Activated naive CD4-positive, alpha-beta T cell treated with anti-CD3 and anti-CD28 coated beads, Interleukin-2, amount 50 U/mL, for 72 hours (primary cell): ENCODE data around the gene ZNF211. TPM values are rescaled to one million over a fixed set of nuclear protein-coding genes. Genes with fewer than 3 reads are reported as not detected.

Experiments used
- ATAC-seq, 2 donors: fragments of 150-1000 bp; cut with Tn5 transposase; 2 replicates each; pipeline ENCODE4 v1.10.0; 2021; ENCODE audit warnings: mild to moderate bottlenecking in 2 of 2, moderate library complexity in 2 of 2
- DNase-seq, 2 donors: peaks; one replicate each; pipeline ENCODE4 v3.0.0; 2021 to 2022; ENCODE audit warnings: low spot score in 2 of 2
- H3K27ac Mint-ChIP-seq, 2 donors: one replicate each; pipeline ENCODE4 v1.8.0; 2022; ENCODE audit warnings: mild to moderate bottlenecking in 2 of 2, mixed read lengths in 2 of 2
- H3K36me3 Mint-ChIP-seq, 2 donors: one replicate each; pipeline ENCODE4 v1.8.0; 2022; ENCODE audit warnings: mixed read lengths in 2 of 2
- H3K9me3 Mint-ChIP-seq, 2 donors: one replicate each; pipeline ENCODE4 v1.8.0; 2022; ENCODE audit warnings: mixed read lengths in 2 of 2
- total RNA-seq, 2 donors: library from RNA; stranded (reverse); gene quantifications; one replicate each; pipeline ENCODE4 v1.2.3, GENCODE V29; 2022

ZNF211 gene
- 10 to 100 TPM in 1 of 2 donors, 1 to 10 TPM in 1; 9.8 to 12.0 TPM for total RNA-seq

DNA sequence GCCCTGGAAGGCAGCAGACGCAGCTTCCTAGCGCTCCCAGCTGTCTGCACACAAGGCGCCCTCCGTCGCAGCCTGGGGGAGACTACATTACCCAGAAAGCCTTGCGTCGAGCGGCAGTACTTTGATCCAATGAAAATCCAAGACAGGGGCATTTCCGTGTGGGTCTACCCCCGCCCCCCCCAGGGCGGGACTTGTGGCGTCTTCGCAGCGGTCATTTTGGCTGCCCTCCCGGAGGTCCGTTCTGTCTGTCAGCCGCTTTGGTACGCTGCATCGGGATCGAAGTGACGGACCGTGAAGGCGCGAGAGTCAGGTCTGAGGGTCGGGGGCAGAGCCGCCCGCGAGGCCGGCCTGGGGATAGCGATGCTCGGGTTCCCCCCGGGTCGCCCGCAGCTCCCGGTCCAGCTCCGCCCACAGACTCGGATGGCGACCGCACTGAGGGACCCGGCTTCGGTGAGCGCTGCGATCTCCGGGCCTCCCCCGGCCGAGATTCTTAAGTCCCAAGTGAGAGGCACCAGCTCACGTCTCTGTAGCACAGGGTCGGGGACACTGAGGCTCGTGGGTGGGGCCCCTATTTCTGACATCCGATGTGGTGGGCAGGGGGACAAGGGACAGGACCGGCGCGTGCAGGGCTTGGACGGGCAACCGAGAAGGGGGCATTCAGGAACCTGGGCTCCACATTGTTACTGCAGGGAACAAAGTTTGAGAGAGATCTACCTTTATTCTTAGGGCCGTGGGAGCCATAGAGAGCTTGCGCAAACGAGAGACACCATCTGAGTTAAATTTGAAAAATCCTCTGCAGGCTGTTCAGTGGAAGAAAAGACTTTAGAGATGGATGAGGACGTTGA lies at the start of gene ZNF211:
TSS of gene ZNF211 (plus strand) at position 182 of the 845 bp plus-strand sequence. CDS start at position 361, 179 bp downstream.
- H3K9me3 Mint-ChIP-seq = peaks cover 17 to 23% of the 10 kb centered on the region in 2 donors
- H3K36me3 Mint-ChIP-seq = peaks cover 47 to 61% of the 10 kb centered on the region in 2 donors
- peak; percentile 80 to 89 for DNase-seq
- H3K27ac Mint-ChIP-seq = peak within 1 kb of the TSS; percentile 94
- ATAC-seq = peak; percentile 100

DNA sequence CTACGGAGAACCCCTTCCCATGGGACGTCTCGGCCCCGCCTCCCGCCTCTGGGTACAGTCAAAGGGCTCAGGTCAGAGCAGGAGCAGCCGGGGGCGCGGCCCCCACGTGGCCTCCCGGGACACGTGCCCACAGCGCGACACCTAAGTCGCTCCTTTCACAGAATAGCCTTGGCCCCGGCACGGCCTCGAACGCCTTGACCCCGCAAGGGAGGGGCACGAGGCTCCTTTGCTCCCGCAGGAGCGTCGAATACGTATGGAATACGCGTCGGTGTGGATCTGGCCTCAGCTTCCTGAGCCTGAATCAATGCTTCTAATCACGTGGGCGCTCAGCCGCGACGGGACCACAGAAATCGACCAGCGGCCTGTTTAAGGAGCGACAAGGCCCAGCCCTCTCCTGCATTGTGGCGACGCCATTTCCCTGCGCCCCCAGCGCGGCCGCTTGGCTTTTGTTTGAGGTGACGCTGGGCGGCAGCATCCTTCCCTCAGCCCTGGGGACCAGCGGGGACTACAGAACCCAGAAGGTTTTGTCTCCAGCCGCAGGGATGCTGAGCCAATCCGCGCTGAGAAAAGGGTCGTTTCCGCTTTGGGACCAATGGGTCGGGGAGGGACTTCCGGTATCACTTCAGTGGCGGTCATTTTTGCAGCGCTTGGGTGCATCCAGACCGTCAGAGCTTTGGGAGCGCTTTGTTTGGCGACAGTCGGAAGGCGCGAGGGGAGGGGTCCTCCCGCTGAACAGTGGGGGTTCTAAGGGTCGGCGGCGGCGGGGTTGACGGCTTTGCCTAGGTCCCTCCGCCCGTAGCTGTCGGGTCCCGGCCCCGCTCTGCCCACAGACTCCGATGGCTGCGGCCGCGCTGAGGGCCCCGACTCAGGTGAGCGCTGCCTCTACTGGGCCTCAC lies 49.2 kb upstream of the ZNF211 start, which contains the start of gene ZIK1:
TSS of gene ZIK1 (plus strand) at position 625 of the 896 bp plus-strand sequence. CDS start at position 837, 212 bp downstream.
- Mint-ChIP-seq H3K27ac (peak within 1 kb of the TSS; percentile 76 to 90), H3K9me3 (peaks cover 52 to 53% of the 10 kb centered on the region in 2 donors), H3K36me3 (peaks cover 59 to 81% of the 10 kb centered on the region in 2 donors)
- peak; percentile 84 to 88 for ATAC-seq
- DNase-seq = peak; percentile 71 to 80

DNA sequence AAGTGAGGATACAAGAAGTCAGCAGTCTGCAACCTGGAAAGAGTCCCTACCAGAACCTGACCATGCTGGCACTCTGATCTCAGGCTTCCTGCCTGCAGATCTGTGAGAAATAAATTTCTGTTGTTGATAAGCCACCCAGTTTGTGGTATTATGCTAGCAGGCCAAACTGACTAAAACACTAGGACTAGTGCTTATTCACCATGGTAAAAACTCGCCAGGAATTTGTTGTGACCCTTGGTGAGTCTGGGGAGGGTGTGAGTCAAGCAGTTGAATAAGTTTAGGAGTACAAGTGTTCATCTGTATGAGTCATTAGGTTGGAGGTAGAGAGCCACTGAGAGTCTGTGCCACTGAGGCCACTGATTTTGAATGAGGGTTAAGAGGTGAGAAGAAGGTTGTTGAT lies 45.4 kb upstream of the ZNF211 start:
- H3K36me3 Mint-ChIP-seq = peaks cover 85 to 92% of the 10 kb centered on the region in 2 donors
- H3K27ac Mint-ChIP-seq = no peak overlapping the region
- H3K9me3 Mint-ChIP-seq = peaks cover 43 to 60% of the 10 kb centered on the region in 2 donors
- ATAC-seq (peak in 1 of 2 donors; percentile 14), DNase-seq (no peak)

DNA sequence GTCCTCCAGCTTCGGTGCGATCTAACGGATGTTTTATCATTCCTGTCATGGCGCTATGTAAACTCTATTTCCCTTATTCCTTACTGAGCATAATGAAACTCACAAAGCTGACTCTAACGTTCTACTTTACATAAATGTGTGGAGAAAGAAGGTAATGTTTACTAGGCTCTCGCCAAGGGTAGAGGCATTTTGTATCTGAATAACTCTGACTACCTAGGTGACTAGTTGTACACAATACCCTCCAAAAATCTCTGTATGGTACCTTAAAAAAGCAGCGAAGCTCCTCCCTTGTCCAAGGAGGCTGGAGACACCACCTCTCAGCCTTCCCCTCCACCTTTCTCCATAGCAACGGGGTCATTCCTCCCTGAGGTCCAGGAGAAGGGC lies 33.6 kb upstream of the ZNF211 start:
- DNase-seq (no peak), ATAC-seq (no peak)
- Mint-ChIP-seq H3K9me3 (peaks cover 45 to 49% of the 10 kb centered on the region in 2 donors), H3K27ac (peak overlapping the region in 1 of 2 donors; percentile 71), H3K36me3 (peaks cover 38 to 62% of the 10 kb centered on the region in 2 donors)

DNA sequence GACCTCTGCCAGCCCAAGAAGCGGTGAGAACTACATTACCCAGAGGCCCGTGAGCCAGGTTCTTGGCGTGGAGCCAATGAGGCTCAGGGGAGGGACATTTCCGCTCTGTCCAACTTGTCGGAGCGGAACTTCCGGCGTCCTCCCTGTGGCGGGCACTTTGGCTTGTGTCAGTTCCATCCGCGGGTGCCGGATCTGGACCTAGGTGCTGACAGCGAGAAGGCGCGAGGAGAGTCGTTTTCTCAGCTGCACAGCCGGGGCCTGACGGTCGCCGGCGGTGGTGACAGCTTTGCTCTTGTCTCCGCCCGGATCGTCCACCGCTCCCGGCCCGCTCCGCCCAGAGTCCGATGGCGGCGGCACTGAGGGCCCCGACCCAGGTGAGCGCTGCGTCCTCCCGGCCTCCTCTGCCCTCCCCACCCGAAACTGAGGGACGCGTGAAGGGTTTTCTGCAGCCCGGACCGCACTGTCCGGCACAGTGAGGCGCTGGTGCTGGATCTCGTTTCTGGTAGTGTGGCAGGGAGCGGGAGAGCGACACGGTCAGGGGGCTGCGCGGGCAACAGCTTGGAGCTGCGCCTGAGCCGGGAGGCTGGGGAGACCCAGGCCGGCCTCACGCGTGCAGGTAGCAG lies 33.1 kb upstream of the ZNF211 start, which contains the start of gene ZNF530:
TSS of gene ZNF530 (plus strand) at position 125 of the 623 bp plus-strand sequence. CDS start 4,461 bp downstream, outside the sequence.
- peaks cover 47 to 53% of the 10 kb centered on the region in 2 donors for H3K9me3 Mint-ChIP-seq
- H3K27ac Mint-ChIP-seq = peak within 1 kb of the TSS in 1 of 2 donors; percentile 71
- peaks cover 43 to 65% of the 10 kb centered on the region in 2 donors for H3K36me3 Mint-ChIP-seq

DNA sequence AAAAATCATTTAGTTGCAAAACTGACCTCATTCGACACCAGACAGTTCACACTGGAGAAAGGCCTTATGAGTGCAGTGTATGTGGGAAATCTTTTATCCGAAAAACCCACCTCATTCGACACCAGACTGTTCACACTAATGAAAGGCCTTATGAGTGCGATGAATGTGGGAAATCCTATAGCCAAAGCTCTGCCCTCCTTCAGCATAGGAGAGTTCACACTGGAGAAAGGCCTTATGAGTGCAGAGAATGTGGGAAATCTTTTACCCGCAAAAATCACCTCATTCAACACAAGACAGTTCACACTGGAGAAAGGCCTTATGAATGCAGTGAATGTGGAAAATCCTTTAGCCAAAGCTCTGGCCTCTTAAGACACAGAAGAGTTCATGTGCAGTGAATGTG lies 26.0 kb upstream of the ZNF211 start:
- ATAC-seq (no peak), DNase-seq (no peak)
- Mint-ChIP-seq H3K36me3 (peaks cover 77 to 80% of the 10 kb centered on the region in 2 donors), H3K27ac (no peak overlapping the region), H3K9me3 (peaks cover 47 to 52% of the 10 kb centered on the region in 2 donors)

More for the DNA sequence above, 33.1 kb upstream of the ZNF211 start, which contains the start of gene ZNF530:
- peak; percentile 99 for ATAC-seq
- DNase-seq = peak; percentile 87 to 89

DNA sequence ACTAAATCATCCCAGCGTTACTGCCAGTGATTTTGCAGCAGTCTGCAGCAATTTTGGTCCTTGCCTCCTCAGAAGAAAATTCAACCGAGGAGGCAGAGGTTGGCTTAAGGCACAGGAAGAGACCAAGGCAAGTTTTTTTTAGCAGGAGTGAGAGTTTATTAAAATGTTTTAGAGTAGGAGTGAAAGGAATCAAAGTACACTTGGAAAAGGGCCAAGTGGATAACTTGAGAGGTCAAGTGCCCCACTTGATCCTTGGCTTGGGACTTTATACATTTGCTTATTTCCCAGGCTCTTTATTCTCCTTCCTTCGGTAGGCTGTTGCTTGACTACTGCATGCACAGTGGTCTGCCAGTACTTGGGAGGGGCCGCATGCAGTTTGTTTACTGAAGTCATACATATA lies 21.9 kb upstream of the ZNF211 start:
- DNase-seq (no peak), ATAC-seq (no peak)
- H3K27ac Mint-ChIP-seq = no peak overlapping the region
- H3K36me3 Mint-ChIP-seq = peaks cover 61 to 66% of the 10 kb centered on the region in 2 donors
- H3K9me3 Mint-ChIP-seq = peaks cover 39 to 41% of the 10 kb centered on the region in 2 donors

DNA sequence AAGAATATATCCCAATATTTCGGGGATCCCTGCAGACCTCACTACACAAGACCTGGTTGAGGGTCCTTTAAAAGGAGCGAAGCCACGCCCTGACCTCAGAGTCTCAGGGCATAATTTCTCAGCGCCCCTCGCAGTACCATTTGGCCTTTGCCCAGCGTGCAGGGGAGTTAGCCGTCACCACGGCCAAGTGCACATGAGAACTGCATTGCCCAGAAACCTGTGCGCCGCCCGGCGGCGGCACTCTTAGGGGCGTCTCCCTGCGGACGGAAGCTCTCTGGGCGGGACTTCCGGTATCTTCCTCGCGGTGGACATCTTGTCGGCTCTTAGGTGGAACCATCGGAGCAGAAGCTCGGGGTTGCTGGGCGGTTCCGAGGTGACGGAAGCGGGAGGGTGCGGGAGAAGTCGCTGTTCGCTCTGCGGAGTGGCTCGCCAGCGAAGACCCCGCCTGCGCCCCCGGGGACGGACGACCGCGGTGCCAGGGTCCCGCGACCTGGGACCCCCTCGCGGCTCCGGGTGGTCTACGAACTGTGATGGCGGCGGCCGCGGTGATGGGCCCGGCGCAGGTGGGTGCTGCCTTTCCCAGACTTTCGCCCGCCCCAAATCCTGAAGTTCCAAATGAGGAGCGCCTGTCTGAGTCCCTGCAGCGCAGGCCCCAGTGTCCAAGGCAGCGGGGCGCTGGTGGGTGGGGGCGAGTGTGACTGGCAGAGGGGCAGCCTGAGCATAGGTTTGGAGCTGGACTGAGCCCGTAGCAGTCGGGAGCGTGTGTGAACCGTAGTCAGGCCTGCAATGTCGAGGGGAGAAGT lies 18.8 kb upstream of the ZNF211 start, which contains the start of gene ZNF134:
TSS of gene ZNF134 (plus strand) at position 302 of the 803 bp plus-strand sequence. CDS start 5,227 bp downstream, outside the sequence.
- ATAC-seq = peak; percentile 100
- peak within 1 kb of the TSS; percentile 46 to 89 for H3K27ac Mint-ChIP-seq
- peaks cover 64 to 70% of the 10 kb centered on the region in 2 donors for H3K36me3 Mint-ChIP-seq
- peak; percentile 83 to 87 for DNase-seq
- peaks cover 42 to 49% of the 10 kb centered on the region in 2 donors for H3K9me3 Mint-ChIP-seq

DNA sequence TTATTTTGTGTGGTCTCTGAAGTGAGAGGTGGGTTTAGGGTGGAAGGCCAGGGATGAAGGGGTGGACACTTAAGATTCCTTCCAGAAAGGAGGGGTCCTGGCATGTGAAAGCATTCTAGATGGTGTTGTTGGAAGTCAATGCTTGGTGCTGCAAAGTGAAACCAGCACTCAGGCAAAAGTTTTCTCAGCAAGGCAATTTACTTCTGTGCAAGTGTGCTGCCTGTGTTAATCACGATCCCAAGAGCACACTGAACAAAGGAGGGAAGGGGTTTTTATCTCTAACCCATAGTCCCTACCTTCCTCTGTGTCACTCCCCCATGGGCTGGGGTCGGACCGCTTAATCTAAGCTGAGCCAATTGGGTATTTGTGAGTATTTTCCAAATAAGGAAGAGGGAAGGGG lies 17.6 kb upstream of the ZNF211 start:
- peaks cover 72 to 77% of the 10 kb centered on the region in 2 donors for H3K36me3 Mint-ChIP-seq
- H3K9me3 Mint-ChIP-seq = peaks cover 54 to 61% of the 10 kb centered on the region in 2 donors
- DNase-seq (no peak), ATAC-seq (no peak)
- peak overlapping the region; percentile 19 to 89 for H3K27ac Mint-ChIP-seq

DNA sequence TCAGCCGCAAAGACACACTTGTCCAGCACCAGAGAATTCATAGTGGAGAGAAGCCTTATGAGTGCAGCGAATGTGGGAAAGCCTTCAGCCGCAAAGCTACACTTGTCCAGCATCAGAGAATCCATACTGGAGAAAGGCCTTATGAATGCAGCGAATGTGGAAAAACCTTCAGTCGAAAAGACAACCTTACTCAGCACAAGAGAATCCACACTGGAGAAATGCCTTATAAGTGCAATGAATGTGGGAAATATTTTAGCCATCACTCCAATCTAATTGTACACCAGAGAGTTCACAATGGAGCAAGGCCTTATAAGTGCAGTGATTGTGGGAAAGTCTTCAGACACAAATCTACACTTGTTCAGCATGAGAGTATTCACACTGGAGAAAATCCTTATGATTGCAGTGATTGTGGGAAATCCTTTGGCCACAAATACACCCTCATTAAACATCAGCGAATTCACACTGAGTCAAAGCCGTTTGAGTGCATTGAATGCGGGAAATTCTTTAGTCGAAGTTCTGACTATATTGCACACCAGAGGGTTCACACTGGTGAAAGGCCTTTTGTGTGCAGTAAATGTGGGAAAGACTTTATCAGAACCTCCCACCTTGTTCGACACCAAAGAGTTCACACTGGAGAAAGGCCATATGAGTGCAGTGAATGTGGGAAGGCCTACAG lies 12.2 kb upstream of the ZNF211 start:
- no peak for ATAC-seq
- Mint-ChIP-seq H3K9me3 (peaks cover 56 to 75% of the 10 kb centered on the region in 2 donors), H3K27ac (no peak overlapping the region), H3K36me3 (peaks cover 90 to 92% of the 10 kb centered on the region in 2 donors)
- no peak for DNase-seq

DNA sequence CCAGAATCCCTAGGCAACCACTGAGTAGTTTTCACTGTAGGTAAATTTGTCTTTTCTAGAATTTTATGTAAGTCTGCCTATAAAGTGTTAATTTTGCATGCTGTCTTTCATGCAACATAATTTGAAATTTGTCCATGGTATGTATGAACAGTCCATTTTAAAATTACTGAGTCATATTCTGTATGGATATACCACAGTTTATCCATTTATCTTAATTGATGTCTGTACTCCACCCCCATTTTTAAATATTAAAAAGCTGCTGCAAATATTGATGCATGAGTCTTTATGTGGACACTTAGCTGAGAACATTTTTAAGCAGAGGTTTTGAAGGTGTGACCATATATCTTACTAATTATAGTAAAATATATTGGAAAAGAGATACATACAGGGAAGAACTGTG lies 9.9 kb upstream of the ZNF211 start:
- H3K36me3 Mint-ChIP-seq = peaks cover 67 to 79% of the 10 kb centered on the region in 2 donors
- DNase-seq (no peak), ATAC-seq (no peak)
- H3K27ac Mint-ChIP-seq = no peak overlapping the region
- peaks cover 39 to 58% of the 10 kb centered on the region in 2 donors for H3K9me3 Mint-ChIP-seq

DNA sequence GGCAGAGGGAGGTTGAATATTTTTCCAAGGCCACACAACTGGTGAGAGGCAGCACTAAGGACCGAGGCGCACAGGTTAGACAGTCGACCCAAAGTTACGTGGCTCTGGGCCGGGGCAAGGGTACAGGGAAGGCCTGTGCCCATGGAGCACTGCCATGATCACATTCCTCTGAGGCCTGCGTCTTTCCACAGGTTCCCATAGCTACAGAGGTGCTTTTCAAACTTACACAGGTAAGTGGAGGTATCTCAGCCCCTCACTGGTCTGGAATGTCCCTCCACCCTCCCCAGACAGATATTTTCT lies 814 bp downstream of the ZNF211 start:
- Mint-ChIP-seq H3K36me3 (peaks cover 52 to 67% of the 10 kb centered on the region in 2 donors), H3K27ac (peak overlapping the region; percentile 94), H3K9me3 (peaks cover 23 to 29% of the 10 kb centered on the region in 2 donors)
- DNase-seq (no peak), ATAC-seq (no peak)

DNA sequence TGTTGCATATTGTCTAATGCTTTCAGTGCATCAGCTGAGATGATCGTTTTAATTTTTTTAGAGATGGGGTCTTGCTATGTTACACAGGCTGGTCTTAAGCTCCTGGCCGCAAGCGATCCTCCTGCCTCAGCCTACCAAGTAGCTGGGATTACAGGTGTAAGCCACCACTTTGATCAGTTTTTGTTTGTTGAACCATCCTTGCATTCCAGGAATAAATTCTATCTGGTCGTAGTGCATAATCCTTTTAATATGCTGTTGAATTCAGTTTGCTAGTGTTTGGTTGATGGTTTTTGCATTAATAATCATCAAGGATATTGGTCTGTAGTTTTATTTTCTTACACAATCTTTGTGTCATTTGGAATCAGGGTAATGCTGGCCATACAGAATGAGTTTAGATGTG lies 4.4 kb downstream of the ZNF211 start:
- H3K27ac Mint-ChIP-seq = no peak overlapping the region
- peaks cover 45 to 55% of the 10 kb centered on the region in 2 donors for H3K9me3 Mint-ChIP-seq

DNA sequence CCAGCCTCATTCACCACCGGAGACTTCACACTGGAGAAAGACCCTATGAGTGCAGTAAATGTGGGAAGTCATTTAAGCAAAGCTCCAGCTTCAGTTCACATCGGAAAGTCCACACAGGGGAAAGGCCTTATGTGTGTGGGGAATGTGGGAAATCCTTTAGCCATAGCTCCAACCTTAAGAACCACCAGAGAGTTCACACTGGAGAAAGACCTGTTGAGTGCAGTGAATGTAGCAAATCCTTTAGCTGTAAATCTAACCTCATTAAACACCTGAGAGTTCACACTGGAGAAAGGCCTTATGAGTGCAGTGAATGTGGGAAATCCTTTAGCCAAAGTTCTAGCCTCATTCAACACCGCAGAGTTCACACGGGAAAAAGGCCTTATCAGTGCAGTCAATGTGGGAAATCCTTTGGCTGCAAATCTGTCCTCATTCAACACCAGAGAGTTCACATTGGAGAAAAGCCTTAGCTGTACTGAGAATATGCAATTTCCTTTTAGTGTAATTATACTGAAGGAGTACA lies 8.8 kb downstream of the ZNF211 start:
- H3K9me3 Mint-ChIP-seq = peaks cover 52 to 57% of the 10 kb centered on the region in 2 donors
- H3K27ac Mint-ChIP-seq = no peak overlapping the region
- ATAC-seq (no peak), DNase-seq (no peak)
- peaks cover 66 to 73% of the 10 kb centered on the region in 2 donors for H3K36me3 Mint-ChIP-seq

More for the DNA sequence above, 4.4 kb downstream of the ZNF211 start:
- H3K36me3 Mint-ChIP-seq = peaks cover 79 to 83% of the 10 kb centered on the region in 2 donors
- DNase-seq = no peak
- no peak for ATAC-seq
